Smooth muscle cell (in vitro differentiated cells): ENCODE results near the gene BST2. TPM values are rescaled to one million over a fixed set of nuclear protein-coding genes. Genes with fewer than 3 reads are reported as not detected.

Source experiments
- DNase-seq: peaks from one replicate; lab custom pipeline; 2025; ENCODE audit not compliant: unreplicated experiment; lab: John Stamatoyannopoulos, UW
- H2AFZ ChIP-seq: fragments of 200-600 bp; sonication (generic); 2 replicates; pipeline ENCODE4 v1.6.0; 2016; ENCODE audit warnings: antibody characterized with exemption, low read depth, mild to moderate bottlenecking
- H3F3A ChIP-seq: fragments of 200-600 bp; sonication (generic); 2 replicates; pipeline ENCODE4 v1.6.0; 2017; ENCODE audit warnings: antibody characterized with exemption, low read depth
- H3K27ac ChIP-seq: fragments of 200-600 bp; sonication (generic); 2 replicates; pipeline ENCODE4 v1.5.1; 2016; ENCODE audit warnings: low read depth, mild to moderate bottlenecking
- H3K27me3 ChIP-seq: fragments of 200-600 bp; sonication (generic); 2 replicates; pipeline ENCODE4 v1.6.1; 2016; ENCODE audit warnings: low read depth, mild to moderate bottlenecking
- H3K36me3 ChIP-seq: fragments of 200-600 bp; sonication (generic); 2 replicates; pipeline ENCODE4 v1.5.1; 2016; ENCODE audit warnings: low read depth
- H3K4me1 ChIP-seq: fragments of 200-600 bp; sonication (generic); 2 replicates; pipeline ENCODE4 v1.5.1; 2016; ENCODE audit warnings: low read depth
- H3K4me2 ChIP-seq: fragments of 200-600 bp; sonication (generic); 2 replicates; pipeline ENCODE4 v1.6.0; 2016; ENCODE audit warnings: mild to moderate bottlenecking
- H3K4me3 ChIP-seq: fragments of 200-600 bp; sonication (generic); 2 replicates; pipeline ENCODE4 v1.5.1; 2016; ENCODE audit warnings: mild to moderate bottlenecking
- H3K79me2 ChIP-seq: fragments of 200-600 bp; sonication (generic); 2 replicates; pipeline ENCODE4 v1.6.0; 2016; ENCODE audit warnings: low read depth, mild to moderate bottlenecking
- H3K9ac ChIP-seq: fragments of 200-600 bp; sonication (generic); 2 replicates; pipeline ENCODE4 v1.6.0; 2016; ENCODE audit warnings: low read depth
- H3K9me3 ChIP-seq: fragments of 200-600 bp; sonication (generic); replicated peaks from 2 replicates; pipeline ENCODE4 v1.5.1; 2016; ENCODE audit warnings: low read depth
- H4K20me1 ChIP-seq: fragments of 200-600 bp; sonication (generic); 2 replicates; pipeline ENCODE4 v1.6.0; 2016; ENCODE audit warnings: low read depth
- WGBS: methylation state at CpG from one replicate; pipeline ENCODE4 v1.1.7; 2016; ENCODE audit warnings: low lambda C conversion rate; 5-methylcytosine and 5-hydroxymethylcytosine counted together
- polyA plus RNA-seq: library from polyadenylated mRNA; unstranded; fragments of >200 nt; fragmentation: Nextera tagmentation; extraction: Ambion mirVana; gene quantifications from 2 replicates; pipeline ENCODE4 v1.2.1, GENCODE V29; 2016
- total RNA-seq: library from RNA; depleted of rRNA; stranded (reverse); fragments of >200 nt; gene quantifications from 2 replicates; pipeline ENCODE4 v1.2.3, GENCODE V29; 2014
- TF ChIP-seq, protein P1 (sequence below): fragments of 200-600 bp; sonication (generic); IDR thresholded peaks from 2 replicates; pipeline ENCODE4 v1.5.1; 2017; ENCODE audit warnings: borderline replicate concordance, mild to moderate bottlenecking, antibody characterized with exemption; ENCODE audit not compliant: insufficient read depth, poor library complexity, severe bottlenecking

The BST2 gene
- total and polyA plus RNA-seq, 2 experiments from 2014 or later, result 3.7 to 14.4 TPM

DNA sequence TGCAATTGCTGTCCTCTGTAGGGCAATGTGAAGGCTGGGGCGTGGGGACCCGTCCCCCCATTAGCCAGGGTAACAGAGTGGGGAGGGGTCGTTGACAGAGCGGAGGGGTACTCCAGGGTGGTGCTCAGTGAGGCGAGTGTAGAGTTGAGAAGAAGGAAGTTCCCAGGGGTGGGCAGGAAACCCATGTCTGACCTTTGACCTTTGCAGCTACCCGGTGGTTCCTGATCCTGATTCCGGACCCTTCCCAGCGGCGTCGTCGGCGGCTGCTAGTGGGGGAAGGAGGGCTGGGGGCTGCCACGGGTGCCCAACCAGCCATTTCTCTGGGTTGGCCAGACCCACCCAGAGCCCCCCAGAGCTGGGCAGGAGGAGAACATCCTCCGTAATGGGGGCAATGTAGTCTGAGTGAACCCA lies 26.2 kb downstream of the BST2 start:
- Histone ChIP-seq H3F3A (no peaks in the 10 kb centered on the region), H3K4me2 (no peak overlapping the region), H3K27me3 (no peaks in the 10 kb centered on the region), H2AFZ (no peak overlapping the region), H3K4me1 (no peaks in the 10 kb centered on the region), H3K9me3 (no peaks in the 10 kb centered on the region), H3K9ac (no peak overlapping the region), H3K36me3 (no peaks in the 10 kb centered on the region), H3K27ac (no peak overlapping the region), H3K79me2 (no peaks in the 10 kb centered on the region), H3K4me3 (no peak overlapping the region), H4K20me1 (no peaks in the 10 kb centered on the region)
- TF ChIP-seq, protein P1, sequence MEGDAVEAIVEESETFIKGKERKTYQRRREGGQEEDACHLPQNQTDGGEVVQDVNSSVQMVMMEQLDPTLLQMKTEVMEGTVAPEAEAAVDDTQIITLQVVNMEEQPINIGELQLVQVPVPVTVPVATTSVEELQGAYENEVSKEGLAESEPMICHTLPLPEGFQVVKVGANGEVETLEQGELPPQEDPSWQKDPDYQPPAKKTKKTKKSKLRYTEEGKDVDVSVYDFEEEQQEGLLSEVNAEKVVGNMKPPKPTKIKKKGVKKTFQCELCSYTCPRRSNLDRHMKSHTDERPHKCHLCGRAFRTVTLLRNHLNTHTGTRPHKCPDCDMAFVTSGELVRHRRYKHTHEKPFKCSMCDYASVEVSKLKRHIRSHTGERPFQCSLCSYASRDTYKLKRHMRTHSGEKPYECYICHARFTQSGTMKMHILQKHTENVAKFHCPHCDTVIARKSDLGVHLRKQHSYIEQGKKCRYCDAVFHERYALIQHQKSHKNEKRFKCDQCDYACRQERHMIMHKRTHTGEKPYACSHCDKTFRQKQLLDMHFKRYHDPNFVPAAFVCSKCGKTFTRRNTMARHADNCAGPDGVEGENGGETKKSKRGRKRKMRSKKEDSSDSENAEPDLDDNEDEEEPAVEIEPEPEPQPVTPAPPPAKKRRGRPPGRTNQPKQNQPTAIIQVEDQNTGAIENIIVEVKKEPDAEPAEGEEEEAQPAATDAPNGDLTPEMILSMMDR, result no peak
- no peak for DNase-seq
- WGBS, result 78% methylated on average over 8 of the region's 14 CpGs

DNA sequence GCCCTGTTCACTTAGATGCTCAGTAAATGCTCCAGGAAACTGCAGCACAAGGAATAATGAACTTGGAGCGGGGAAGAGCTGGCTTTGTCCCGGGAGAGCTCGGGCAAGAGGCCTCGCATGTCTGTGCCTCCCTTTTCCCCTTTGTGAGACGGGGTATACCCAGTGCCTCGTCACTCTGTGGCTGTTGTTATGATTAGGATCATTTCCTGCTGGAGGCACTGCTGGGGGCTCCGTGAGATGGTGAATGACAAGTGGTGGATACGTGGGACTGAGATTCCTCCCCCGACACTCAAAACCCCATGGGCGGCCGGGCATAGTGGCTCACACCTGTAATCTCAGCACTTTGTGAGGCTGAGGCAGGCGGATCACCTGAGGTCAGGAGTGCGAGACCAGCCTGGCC lies 27.2 kb downstream of the BST2 start:
- H3K36me3 ChIP-seq, result no peaks in the 10 kb centered on the region
- H3K79me2 ChIP-seq, result no peaks in the 10 kb centered on the region
- H4K20me1 ChIP-seq, result no peaks in the 10 kb centered on the region
- no peaks in the 10 kb centered on the region for H3K9me3 ChIP-seq
- no peaks in the 10 kb centered on the region for H3K27me3 ChIP-seq
- H2AFZ ChIP-seq, result no peak overlapping the region
- H3K4me2 ChIP-seq, result no peak overlapping the region
- TF ChIP-seq, protein P1, result no peak
- no peaks in the 10 kb centered on the region for H3K4me1 ChIP-seq
- no peak overlapping the region for H3K9ac ChIP-seq
- no peak overlapping the region for H3K27ac ChIP-seq
- 81% methylated on average over 13 of the region's 13 CpGs for WGBS
- H3K4me3 ChIP-seq, result no peak overlapping the region
- no peak for DNase-seq
- H3F3A ChIP-seq, result no peaks in the 10 kb centered on the region

DNA sequence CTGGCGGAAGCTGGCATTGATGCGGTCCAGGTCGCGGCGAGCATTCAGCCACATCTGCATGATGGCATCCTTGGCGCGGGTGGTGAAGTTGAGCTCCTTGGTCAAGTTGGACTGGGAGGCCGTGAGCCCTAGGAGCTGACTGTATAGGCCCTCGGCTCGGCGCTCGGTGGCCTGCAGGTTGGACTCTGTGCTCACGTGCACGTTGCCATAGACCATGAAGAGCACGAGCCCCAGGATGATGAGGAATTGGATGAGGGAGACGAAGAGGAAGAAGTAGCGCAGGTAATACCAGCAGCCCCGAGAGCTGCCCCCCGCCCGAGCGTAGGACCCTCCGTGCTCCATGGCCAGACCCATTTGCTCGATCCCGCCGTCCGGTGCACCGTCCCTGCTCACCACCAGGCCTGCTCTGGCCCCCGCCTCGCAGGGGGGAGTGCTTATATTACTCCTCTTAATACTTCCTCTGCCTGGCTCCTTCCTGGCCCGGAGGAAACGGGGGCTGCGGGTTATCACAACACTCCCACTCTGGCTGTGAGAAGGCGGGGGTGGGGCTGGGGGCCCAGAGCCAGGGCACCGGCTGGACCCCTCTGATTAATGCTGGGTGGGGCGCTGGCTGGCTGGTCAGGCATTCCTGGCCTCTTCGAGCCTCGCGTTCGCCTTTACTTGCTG lies 28.4 kb downstream of the BST2 start, which contains the start of gene PLVAP:
Gene PLVAP, minus strand, starts transcription at position 408 of the 666 bp plus-strand sequence. Its CDS starts 54 bp downstream, at position 354.
- H3K27ac ChIP-seq, result no peak within 1 kb of the TSS
- TF ChIP-seq, protein P1, result no peak
- no peak within 1 kb of the TSS for H3K9ac ChIP-seq

DNA sequence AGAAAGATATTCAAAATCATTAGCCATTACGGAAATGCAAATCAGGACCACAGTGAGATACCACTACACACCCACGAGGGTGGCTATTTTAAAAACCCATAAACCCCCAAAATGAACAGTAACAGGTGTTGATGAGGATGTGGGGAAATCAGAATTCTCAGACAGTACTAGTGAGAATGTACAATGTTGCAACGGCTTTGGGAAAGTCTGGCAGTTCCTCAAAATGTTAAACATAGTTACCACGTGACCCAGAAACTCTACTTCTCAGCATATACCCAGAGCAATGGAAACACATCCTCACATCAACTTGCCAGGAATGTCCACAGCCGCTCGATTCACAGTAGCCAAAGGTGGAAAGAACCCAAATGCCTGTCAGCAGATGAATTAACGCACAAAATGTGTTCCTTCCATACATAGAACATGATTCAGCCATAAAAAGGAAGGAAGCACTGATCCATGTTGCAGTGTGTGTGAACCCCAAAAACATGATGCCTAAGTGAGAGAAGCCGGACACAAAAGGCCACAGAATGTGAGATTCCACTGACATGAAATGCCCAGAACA lies 35.3 kb downstream of the BST2 start:
- H3K4me2 ChIP-seq, result no peak overlapping the region
- TF ChIP-seq, protein P1, result no peak
- DNase-seq, result no peak
- 93% methylated on average over 8 of the region's 8 CpGs for WGBS
- no peaks in the 10 kb centered on the region for H3K79me2 ChIP-seq
- no peaks in the 10 kb centered on the region for H3K36me3 ChIP-seq
- H3K9me3 ChIP-seq, result no peaks in the 10 kb centered on the region
- no peak overlapping the region for H3K27ac ChIP-seq
- no peak overlapping the region for H2AFZ ChIP-seq
- no peaks in the 10 kb centered on the region for H4K20me1 ChIP-seq
- no peaks in the 10 kb centered on the region for H3K4me1 ChIP-seq
- H3K27me3 ChIP-seq, result no peaks in the 10 kb centered on the region
- H3F3A ChIP-seq, result no peaks in the 10 kb centered on the region
- H3K9ac ChIP-seq, result no peak overlapping the region
- no peak overlapping the region for H3K4me3 ChIP-seq

More for the DNA sequence above, 28.4 kb downstream of the BST2 start, which contains the start of gene PLVAP:
- no peaks in the 10 kb centered on the region for H3K27me3 ChIP-seq
- DNase-seq, result no peak
- H3K36me3 ChIP-seq, result no peaks in the 10 kb centered on the region
- H4K20me1 ChIP-seq, result no peaks in the 10 kb centered on the region
- 87% methylated on average over 38 of the region's 39 CpGs for whole genome bisulfite sequencing
- H3K4me3 ChIP-seq, result no peak within 1 kb of the TSS
- no peaks in the 10 kb centered on the region for H3K79me2 ChIP-seq
- H2AFZ ChIP-seq, result no peak within 1 kb of the TSS
- no peaks in the 10 kb centered on the region for H3K4me1 ChIP-seq
- H3F3A ChIP-seq, result no peaks in the 10 kb centered on the region
- no peak within 1 kb of the TSS for H3K4me2 ChIP-seq
- H3K9me3 ChIP-seq, result no peaks in the 10 kb centered on the region
